Stomach (tissue), 4 donors: ENCODE results near the gene MBP.

Experiments
- EP300 ChIP-seq: sonication (generic); formaldehyde crosslinking; IDR thresholded peaks from one replicate; pipeline ENCODE4 v1.6.1; 2017; ENCODE audit warnings: antibody characterized with exemption
- TF ChIP-seq, protein P1 (sequence below), 7 experiments: fragments of 450-650 bp in 4 of 7; fragments of 200-600 bp in 3 of 7; sonication (generic) in 3 of 7; IDR thresholded peaks; one replicate each; pipeline ENCODE4 v1.5.1; 2016 to 2019; ENCODE audit warnings: antibody characterized with exemption in 7 of 7, control low read depth in 2 of 7, mild to moderate bottlenecking in 1 of 7

DNA sequence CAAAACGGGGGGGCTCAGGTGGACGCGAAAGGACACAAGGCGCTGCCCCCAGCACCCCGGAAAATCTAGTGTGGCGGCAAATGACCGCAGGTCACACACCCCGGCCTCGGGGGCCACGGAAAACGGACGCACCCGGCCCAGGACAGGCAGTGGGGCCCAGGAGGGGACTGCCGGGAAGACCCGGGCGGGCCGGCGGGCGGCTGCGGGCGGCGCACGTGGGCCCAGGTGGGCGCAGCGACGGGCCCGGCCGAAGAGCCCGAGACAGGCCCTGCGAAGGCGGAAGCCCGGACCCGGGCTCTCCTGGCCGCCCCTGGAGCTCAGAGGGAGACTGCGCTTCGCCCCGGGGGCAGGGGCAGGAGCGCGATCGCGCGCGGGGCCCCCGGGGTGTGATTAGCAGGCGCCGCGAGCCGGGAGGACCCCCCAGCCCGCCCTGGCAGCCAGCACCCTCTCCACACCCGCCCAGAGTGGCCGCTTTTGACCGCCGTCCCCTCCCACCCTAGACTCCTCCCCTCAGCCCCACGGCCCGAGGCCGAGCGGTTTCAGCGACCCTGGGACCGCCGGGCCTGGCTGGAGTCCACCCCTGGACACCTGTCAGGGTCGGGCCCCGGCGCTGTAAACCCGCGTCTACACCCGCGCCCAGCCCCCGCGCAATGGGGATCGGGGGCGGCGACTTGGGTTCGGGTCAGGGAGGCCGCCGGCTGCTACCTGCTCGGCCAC is 773 bp downstream of the MBP start:
- TF ChIP-seq, protein P1, sequence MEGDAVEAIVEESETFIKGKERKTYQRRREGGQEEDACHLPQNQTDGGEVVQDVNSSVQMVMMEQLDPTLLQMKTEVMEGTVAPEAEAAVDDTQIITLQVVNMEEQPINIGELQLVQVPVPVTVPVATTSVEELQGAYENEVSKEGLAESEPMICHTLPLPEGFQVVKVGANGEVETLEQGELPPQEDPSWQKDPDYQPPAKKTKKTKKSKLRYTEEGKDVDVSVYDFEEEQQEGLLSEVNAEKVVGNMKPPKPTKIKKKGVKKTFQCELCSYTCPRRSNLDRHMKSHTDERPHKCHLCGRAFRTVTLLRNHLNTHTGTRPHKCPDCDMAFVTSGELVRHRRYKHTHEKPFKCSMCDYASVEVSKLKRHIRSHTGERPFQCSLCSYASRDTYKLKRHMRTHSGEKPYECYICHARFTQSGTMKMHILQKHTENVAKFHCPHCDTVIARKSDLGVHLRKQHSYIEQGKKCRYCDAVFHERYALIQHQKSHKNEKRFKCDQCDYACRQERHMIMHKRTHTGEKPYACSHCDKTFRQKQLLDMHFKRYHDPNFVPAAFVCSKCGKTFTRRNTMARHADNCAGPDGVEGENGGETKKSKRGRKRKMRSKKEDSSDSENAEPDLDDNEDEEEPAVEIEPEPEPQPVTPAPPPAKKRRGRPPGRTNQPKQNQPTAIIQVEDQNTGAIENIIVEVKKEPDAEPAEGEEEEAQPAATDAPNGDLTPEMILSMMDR (IDR thresholded peaks at IDR 0.05) = no peak
- TF ChIP-seq EP300 = no peak
